SHP77 treated with DMSO at 0.1 percent for 48 hours (cell line): Measurements from ENCODE around the gene SLC12A1.

Source experiments
- DNase-seq: peaks from one replicate; lab custom pipeline; 2025; lab: John Stamatoyannopoulos, UW

Gene SLC12A1

GRCh38 chr15:48242535-48242934 lies 36.4 kb downstream of the SLC12A1 start:
- no peak for DNase-seq

GRCh38 chr15:48244921-48245320 lies 38.8 kb downstream of the SLC12A1 start:
- no peak for DNase-seq

DNA sequence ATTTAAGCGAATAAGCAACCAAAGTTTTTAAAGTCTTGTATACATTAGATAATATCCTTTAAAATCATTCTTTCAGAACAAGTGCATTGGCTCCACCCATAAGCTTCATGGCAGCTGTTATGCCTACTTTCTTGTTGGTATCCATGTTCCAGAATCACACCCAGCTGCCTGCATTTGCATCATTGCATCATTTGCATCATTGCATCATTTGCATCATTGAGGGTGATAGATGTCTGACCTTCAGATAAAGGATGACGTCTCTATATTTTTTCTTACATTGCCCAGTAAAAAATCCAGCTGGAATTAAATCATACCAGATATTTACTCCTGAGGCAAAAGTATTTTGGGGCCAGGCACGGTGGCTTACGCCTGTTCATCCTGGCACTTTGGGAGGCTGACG lies 42.3 kb downstream of the SLC12A1 start:
- no peak for DNase-seq

DNA sequence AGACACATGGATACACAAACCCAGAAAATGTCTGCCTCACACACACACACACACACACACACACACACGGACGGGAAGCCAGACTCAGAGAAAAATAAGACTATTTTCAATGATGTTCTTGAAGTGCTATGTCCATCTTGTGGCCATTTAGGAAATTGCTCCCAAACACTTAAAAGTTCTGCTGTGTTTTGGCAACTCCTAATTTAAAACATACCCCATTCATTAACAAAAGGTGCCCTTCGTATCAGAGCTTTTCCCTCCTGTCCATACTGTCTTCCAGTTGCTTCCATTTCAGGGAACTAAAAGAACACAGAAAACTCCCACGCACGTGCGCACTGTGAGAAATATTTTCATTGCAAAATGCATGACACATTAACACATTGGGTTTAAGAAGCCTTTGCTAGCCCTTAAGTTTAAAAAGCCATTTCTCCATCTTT lies 44.6 kb downstream of the SLC12A1 start:
- DNase-seq, result peak; percentile 28

DNA sequence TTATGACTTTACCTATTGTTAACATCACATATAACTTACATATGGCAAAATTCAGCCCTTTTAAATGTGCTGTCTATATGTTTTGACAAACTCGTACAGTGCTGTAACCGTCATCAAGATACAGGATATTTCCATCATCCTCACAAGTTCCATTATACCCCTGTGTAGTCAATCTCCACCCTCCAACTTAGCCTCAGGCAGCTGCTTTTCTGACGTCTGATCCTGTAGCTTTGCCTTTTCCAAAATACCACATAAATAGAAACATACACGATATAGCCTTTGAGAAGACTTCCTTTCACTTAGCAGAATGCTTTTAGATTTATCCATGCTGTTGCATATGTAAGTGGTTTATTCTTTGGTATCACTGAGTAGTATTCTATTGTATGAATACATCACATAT lies 47.1 kb downstream of the SLC12A1 start:
- DNase-seq, result no peak

- no peak for DNase-seq
Measured at GRCh38 chr15:48265135-48265534, 59.0 kb downstream of the SLC12A1 start.

GRCh38 chr15:48266024-48266689 lies 60.1 kb downstream of the SLC12A1 start:
- DNase-seq, result no peak

DNA sequence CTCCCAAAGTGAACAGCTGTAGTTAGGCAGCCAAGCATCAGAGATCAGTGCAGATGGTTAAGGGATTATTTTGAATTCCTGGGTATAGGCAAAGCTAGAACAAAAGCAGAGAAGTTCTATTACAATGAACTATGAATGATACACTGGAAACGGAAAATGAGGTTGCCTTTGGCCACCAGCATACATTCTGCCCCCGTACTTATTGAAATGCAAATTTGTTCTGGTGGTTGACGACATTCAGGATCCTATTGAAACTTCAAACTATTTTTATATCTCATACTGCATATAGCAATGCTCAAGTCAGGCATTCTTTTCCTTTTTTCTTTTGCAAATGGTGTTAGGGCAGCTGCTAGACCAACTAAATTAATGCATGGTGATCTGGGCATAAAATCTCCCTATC lies 61.7 kb downstream of the SLC12A1 start:
- DNase-seq, result no peak

DNA sequence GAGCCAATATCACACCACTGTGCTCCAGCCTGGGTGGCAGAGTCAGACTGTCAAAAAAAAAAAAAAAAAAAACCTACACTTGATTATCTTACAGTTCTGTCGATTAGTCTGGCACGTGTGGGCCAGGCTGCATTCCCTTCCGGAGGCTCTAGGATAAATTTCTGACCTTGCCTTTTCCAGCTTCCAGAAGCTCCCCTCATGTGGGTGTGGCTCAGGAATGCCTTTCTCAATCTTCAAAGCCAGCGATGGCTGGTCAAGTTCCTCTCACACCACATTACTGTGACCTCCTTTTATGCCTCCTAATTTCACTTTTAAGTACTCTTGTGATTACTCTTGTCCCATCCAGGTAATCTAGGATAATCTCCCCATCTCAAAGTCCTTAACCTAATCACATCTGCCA lies 66.9 kb downstream of the SLC12A1 start:
- no peak for DNase-seq

DNA sequence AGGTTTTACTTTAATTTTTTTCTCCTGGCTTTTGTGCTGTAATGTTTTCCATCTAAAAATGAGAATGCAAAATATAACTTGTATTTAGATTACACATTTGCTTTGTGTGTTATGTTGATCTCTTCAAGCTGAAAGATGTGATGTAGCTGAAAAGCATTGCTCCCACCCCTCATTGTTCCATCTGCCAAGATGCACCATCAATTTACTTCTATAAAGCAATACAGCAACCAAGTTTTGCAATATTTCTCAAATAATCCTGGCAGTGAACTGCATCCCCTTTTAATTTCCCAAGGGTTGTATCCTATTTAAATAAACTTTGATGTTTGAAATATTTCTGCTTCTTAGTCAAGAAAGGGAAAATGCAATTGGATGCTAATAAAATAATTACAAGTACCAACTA lies 72.6 kb downstream of the SLC12A1 start:
- DNase-seq, result no peak

GRCh38 chr15:48279608-48280007 lies 73.5 kb downstream of the SLC12A1 start:
- DNase-seq, result no peak

DNA sequence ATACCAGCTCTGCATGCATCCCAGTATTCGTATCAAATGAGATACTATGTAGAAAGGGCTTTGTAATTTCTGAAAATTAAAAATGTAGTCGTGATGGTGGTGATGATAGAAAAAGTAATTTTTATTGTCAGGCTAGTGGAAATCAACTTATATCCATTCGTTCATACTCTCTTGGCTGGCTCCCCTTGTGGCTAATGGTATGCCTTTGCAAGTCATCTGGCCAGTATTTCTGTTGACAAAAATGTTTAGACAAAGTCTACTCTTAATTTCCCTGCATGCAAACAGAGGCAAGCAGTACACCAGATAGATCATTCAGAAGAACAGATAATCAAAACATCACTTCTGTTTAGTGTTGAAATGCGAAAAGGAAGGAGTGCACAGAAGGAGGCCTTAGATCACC lies 75.6 kb downstream of the SLC12A1 start:
- DNase-seq, result no peak

- no peak for DNase-seq
Measured at GRCh38 chr15:48282216-48282615, 76.1 kb downstream of the SLC12A1 start.

GRCh38 chr15:48283396-48284145 lies 77.5 kb downstream of the SLC12A1 start:
- DNase-seq, result no peak

DNA sequence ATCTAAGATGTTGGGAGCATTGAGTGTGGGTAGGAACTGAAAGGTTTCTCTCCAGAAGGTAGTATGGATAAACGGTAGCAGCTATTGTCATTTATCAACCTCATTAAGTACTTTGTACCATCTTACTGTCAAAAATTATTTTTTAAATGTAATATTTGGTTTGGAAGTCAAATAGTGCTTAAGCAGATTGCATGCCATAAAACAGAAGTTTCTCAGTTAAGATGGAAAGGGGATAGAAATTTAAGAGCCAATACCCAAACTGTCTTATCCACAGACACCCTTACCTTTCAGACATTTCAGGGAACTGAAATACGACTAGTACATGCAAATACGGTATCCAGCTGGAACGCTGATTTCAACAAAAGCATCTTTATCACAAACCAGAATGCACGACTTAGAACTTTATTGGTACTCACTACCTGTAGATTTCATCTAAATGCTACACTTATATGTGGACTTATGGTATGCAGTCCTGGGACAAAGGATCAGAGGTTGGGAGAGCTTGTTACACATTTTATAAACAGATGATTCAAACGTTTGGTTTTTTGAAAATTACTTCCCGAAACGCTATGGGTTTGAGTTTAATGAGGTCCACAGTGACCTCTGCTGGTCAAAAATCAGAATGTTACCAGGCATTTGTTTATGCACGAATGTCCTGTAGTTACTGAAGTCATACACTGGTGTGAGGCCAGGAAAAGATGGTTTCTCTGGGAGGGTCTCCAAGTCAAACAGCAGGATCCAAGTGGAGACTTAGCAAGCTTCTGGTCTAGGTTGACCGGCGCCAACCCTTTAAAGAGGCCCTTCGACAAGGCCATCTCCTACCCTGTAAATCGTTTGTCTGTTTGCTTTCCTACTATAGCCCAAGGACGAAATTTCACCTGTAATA lies 79.5 kb downstream of the SLC12A1 start:
- peak; percentile 60 for DNase-seq

DNA sequence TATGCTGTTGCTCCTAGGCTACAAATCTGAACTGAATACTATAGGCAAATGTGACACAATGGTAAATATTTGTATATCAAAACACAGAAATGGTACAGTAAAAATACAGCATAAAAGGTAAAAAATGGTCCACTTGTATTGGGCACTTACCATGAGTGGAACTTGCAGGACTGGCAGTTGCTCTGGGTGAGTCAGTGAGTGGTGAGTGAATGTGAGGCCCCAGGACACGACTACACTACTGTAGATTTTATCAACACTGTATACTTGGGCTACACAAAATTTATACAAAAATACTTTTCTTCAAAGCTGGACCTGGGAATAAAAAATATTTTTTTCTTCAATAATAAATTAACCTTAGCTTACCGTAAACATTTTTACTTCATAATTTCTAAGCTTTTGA lies 83.5 kb downstream of the SLC12A1 start:
- DNase-seq, result no peak

DNA sequence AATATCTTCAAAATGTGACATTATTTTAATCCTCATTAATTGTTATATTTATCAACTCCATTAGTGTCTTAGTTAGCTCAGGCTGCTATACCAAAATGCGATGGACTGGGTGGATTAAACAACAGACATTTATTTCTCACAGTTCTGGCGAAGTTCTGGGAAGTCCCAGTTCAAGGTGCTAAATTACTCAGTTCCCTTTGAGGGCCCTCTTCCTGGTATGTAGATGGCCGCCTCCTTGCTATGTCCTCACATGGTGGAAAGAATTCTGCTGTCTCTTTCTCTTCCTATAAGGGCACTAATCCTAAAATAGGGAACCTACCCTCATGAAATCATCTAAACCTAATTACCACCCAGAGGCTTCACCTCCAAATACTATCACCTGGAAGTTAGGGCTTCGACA lies 86.4 kb downstream of the SLC12A1 start:
- DNase-seq, result no peak

GRCh38 chr15:48297668-48298067 lies 91.6 kb downstream of the SLC12A1 start:
- DNase-seq, result no peak

GRCh38 chr15:48298914-48299313 lies 92.8 kb downstream of the SLC12A1 start:
- no peak for DNase-seq

- no peak for DNase-seq
Measured at GRCh38 chr15:48300038-48300437, 93.9 kb downstream of the SLC12A1 start.

DNA sequence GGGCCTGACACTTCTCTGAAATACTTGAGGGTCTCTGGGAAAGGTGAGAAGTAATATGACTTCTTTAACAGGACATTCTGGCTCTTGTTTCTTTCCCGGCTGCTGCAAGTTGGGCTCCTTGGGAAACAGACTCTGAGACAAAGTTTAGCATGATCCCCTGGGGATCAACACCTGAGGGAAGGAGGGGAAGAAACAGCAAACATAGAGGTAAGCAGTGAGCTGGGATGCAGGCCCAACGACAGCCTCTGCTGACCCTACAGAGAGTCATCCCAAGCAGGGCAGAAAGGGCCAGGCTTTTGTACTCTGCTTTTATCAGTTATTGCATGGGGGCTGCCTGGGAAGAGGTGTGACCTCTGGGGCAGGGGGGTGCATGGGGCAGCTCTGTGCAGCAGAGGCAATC lies 98.3 kb downstream of the SLC12A1 start:
- DNase-seq, result no peak

DNA sequence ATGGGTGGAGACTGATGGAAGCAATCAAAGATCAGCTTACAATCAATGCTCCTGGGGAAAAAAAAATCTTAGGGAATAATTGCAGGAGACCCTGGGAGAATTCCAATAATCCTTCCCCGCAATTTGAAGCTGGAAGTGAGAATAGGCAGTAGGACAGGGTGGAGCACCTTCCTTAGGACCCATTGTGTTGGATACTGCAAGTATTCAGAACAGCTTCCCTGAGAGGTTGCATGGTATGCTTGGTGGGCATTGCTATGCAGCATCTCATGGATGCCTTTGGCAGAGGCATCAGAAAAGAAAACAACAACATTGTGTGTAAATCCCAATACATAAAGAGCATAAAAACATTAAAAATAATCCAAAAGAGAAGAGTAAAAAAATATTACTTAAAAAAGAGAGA lies 100.5 kb downstream of the SLC12A1 start:
- DNase-seq, result no peak

DNA sequence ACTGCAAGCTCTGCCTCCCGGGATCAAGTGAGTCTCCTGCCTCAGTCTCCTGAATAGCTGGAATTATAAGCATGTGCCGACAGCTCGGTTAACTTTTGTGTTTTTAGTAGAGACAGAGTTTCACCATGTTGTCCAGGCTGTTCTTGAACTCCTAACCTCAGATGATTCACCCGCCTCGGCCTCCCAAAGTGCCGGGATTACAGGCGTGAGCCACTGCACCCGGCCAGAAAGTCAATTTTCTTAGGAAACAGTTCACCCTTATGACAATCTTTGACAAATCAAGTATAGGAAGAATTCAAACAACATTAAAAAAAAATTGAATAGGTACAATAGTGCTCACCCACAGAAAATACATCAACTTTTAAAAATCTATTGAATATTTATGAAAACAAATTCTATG lies 101.5 kb downstream of the SLC12A1 start:
- DNase-seq, result no peak
